Activated T-helper 2 cell treated with anti-CD3 and anti-CD28 coated beads, Interferon-gamma antibody, Interleukin-2, Interleukin-4, amounts not matched to agents 10 μg/mL and 5 μg/mL and 100 μg/mL, durations not matched to agents 14 hours and 24 hours and 36 hours (primary cell): ENCODE measurements around the gene VPS41. TPM values are rescaled to one million over a fixed set of nuclear protein-coding genes. Genes with fewer than 3 reads are reported as not detected.

Experiments
- DNase-seq: peaks from one replicate; pipeline ENCODE4 v3.0.0; 2021; ENCODE audit warnings: low spot score
- H3K27ac Mint-ChIP-seq: one replicate; pipeline ENCODE4 v1.8.0; 2021; ENCODE audit warnings: mixed read lengths
- H3K27me3 Mint-ChIP-seq: one replicate; pipeline ENCODE4 v1.8.0; 2021; ENCODE audit warnings: low read depth, mixed read lengths
- H3K36me3 Mint-ChIP-seq: one replicate; pipeline ENCODE4 v1.8.0; 2021; ENCODE audit warnings: low read depth, mixed read lengths
- H3K4me1 Mint-ChIP-seq: one replicate; pipeline ENCODE4 v1.8.0; 2021; ENCODE audit warnings: low read depth, mixed read lengths
- H3K4me3 Mint-ChIP-seq: one replicate; pipeline ENCODE4 v1.8.0; 2021; ENCODE audit warnings: low read depth, mild to moderate bottlenecking, moderate library complexity, mixed read lengths
- H3K9me3 Mint-ChIP-seq: one replicate; pipeline ENCODE4 v1.8.0; 2021; ENCODE audit warnings: mixed read lengths
- intact Hi-C: fragments of 100-400 bp; cut with micrococcal nuclease; formaldehyde crosslinking; loops from one replicate; pipeline ENCODE4 v1.15.1; 2023
- total RNA-seq: library from RNA; stranded (reverse); gene quantifications from 2 replicates; pipeline ENCODE4 v1.2.3, GENCODE V29; 2022

VPS41 gene
- total RNA-seq, 1 donor from 2014 or later: 59.9 TPM

DNA sequence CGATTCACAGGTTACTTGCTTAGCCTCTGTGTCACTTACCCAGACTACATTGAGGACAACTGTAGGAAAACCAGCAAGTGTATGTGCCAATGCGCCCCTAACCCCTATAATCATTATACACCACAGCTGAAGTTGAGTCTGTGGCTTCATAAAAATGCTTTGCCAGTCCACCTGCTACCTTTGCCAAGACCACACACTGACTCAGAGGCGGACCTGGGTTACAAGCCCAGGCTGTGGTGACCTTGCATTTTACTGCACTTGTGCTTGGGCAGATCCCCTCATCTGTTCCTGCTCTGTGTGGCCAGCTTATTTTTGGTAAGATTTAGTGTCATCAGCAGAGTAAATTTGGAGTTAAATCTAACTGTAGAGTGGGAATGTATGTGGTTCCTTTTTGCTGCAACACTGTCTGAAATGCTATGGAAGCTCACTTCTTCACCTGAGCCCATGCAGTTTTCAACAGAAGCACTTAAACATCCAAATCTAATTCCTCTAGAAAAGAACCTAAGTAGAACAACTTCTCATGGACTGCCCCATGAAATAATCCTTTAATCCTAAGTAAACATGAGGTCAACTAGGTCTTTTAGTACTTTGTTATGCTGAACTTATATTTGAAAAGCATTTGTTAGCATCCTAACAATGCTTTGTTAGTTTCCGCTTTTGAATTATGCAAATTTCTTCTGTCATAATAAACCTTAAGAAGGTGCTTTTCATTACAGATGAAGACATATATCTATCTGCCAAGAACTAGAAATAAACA is 181.6 kb downstream of the VPS41 start:
- intact Hi-C loops: no loop called here
- Mint-ChIP-seq H3K27me3 (no peaks in the 10 kb centered on the region), H3K9me3 (no peaks in the 10 kb centered on the region), H3K4me1 (peaks cover 4% of the 10 kb centered on the region), H3K36me3 (peaks cover 2% of the 10 kb centered on the region), H3K4me3 (no peak overlapping the region), H3K27ac (no peak overlapping the region)
- no peak for DNase-seq

DNA sequence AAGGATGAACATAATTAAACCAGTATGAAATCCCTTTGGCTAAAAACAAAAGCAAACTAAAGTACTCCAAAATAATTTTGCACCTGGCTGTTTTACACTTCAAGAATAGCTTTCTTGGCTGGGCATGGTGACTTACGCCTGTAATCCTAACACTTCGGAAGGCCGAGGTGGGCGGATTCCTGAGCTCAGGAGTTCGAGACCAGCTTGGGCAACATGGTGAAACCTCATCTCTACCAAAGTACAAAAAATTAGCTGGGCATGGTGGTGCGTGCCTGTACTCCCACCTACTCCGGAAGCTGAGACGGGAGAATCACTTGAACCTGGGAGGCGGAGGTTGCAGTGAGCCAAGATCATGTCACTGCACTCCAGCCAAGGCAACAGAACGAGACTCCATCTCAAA is 185.7 kb downstream of the VPS41 start:
- Mint-ChIP-seq H3K4me3 (no peak overlapping the region), H3K9me3 (no peaks in the 10 kb centered on the region), H3K27me3 (no peaks in the 10 kb centered on the region), H3K4me1 (no peaks in the 10 kb centered on the region), H3K27ac (no peak overlapping the region), H3K36me3 (peaks cover 7% of the 10 kb centered on the region)
- intact Hi-C loops: no loop called here
- no peak for DNase-seq

DNA sequence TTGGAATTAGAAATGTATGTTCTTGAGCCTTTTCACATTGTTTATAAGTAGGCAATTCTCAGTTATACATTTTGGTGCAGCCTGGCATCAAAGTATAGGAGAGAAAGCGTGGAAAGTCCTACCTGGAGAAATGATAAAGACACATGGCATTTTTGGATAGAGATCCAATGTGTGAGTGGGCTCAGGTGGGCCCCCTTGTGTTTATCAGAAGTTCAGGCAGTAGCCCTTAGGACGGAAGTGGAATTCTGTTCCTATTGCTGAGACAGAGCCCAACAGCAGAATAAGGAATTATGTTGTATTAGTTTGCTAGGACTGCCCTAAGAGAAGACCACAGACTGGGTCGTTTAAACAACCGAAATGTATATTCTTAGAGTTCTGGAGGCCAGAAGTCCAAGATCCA is 192.6 kb downstream of the VPS41 start:
- Mint-ChIP-seq H3K9me3 (peaks cover 4% of the 10 kb centered on the region), H3K27me3 (no peaks in the 10 kb centered on the region), H3K36me3 (peaks cover 5% of the 10 kb centered on the region), H3K4me3 (no peak overlapping the region), H3K27ac (no peak overlapping the region), H3K4me1 (no peaks in the 10 kb centered on the region)
- no peak for DNase-seq
- intact Hi-C loops: no loop called here

DNA sequence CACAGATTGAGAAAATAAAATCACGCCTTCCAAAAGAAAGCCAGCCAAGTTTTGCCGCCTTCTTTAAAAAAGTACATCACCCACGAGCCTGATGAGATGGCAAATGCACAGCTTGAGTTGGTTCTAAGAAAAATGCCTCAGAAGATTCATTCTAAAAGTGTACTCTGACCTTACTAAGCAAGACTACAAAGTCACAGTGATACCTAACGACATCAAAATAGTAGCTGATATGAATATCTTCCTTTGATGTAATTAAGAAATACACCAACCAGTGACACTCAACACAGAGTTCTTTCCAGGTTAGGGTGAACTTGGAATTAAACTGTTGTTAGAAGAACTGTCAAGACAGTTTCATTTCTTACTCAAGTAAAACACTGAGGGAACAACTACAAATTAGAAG is 199.9 kb downstream of the VPS41 start:
- intact Hi-C loops: no loop called here

DNA sequence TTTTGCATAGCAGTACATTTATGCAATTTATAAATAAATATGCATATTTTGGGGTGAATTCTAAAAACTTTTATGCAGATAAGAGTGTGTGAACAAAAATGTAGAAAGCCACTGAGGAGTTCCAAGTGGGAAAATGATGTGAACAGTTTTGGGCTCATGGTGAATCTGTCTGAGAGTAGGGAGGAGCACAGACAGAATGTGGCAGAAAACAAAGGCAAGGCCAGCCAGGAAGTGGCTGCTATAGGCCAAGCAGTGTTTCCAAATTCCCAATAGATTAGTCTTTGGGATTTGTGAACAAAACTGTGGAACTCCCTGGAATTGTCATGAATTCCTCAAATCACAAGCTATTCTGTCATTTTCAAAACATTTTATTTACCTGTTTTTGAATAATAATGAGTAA is 204.2 kb downstream of the VPS41 start:
- H3K27ac Mint-ChIP-seq: no peak overlapping the region
- DNase-seq: no peak
- no peaks in the 10 kb centered on the region for H3K9me3 Mint-ChIP-seq
- peaks cover 4% of the 10 kb centered on the region for H3K27me3 Mint-ChIP-seq
- H3K36me3 Mint-ChIP-seq: no peaks in the 10 kb centered on the region
- intact Hi-C loops: no loop called here
- H3K4me3 Mint-ChIP-seq: no peak overlapping the region
- H3K4me1 Mint-ChIP-seq: peaks cover 1% of the 10 kb centered on the region

More for the DNA sequence above, 199.9 kb downstream of the VPS41 start:
- DNase-seq: no peak
- Mint-ChIP-seq H3K9me3 (no peaks in the 10 kb centered on the region), H3K27me3 (peaks cover 4% of the 10 kb centered on the region), H3K27ac (no peak overlapping the region), H3K4me3 (no peak overlapping the region), H3K36me3 (no peaks in the 10 kb centered on the region), H3K4me1 (peaks cover 1% of the 10 kb centered on the region)

DNA sequence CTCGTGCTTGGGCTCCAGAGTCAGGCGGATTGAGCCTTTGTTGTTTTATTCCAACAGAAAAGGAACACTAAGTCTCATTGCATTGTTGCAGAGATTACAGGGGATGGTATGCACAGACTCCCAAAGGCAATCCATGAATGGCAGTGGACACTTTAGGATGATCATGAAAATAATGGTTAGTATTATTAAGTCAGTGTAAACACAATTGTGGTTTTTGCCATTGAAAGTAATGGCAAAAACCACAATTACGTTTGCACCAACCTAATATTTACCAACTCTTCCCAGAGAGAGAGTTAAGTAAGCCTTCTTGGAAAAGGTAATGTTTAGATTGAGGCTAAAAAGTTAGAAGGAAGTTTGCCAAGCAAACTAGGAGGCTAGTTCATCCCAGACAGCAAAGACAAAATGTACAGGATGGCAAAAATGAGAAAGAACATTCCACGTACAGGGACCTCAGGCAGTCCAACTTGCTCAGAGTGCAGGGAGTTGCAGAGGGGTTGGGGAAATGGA is 204.9 kb downstream of the VPS41 start:
- H3K36me3 Mint-ChIP-seq: no peaks in the 10 kb centered on the region
- no peak for DNase-seq
- no peak overlapping the region for H3K27ac Mint-ChIP-seq
- H3K4me3 Mint-ChIP-seq: no peak overlapping the region
- intact Hi-C loops: no loop called here
- H3K9me3 Mint-ChIP-seq: no peaks in the 10 kb centered on the region
- H3K4me1 Mint-ChIP-seq: peaks cover 1% of the 10 kb centered on the region
- peaks cover 4% of the 10 kb centered on the region for H3K27me3 Mint-ChIP-seq

DNA sequence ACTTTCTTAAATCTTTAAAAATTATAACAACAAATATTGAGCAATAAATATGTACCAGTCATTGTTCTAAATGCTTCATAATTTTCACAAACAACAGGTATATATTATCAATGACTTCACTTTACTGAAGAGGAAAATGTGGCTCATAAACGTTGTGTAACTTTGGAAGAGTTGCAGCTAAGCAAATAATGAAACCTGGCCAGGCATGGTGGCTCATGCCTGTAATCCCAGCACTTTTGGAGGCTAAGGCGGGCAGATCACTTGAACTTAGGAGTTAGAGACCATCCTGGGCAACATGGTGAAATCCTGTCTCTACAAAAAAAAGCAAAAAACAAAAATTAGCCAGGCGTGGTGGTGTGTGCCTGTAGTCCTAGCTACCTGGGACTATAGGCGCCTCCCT is 205.9 kb downstream of the VPS41 start:
- intact Hi-C loops: no loop called here
- Mint-ChIP-seq H3K27me3 (peaks cover 4% of the 10 kb centered on the region), H3K36me3 (no peaks in the 10 kb centered on the region), H3K4me3 (no peak overlapping the region), H3K9me3 (no peaks in the 10 kb centered on the region), H3K27ac (no peak overlapping the region), H3K4me1 (no peaks in the 10 kb centered on the region)
- DNase-seq: no peak

DNA sequence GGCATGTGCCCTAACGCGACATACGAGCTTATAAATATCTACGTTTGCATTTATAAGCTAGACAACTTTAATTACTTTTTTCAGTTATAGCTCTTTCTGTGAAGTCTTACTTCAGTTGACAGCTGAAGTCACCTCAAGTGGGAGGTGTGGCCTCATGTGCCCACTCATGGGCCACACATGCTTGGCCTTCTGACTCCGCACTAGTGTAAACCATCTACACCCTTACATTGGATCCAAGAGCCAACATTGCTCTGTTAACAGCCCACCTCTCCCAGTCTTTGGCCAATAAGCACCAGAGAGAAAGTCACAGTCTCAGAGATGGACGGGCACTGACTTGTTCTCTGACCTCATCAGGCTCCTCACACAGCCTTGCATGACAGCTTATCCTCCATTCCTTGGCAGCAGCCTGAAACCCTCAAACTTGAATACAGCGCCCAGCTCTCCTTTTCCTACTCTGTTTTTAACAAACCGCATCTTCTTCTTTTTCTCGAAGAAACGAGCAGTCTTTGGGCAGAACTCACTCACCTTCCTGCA is 206.9 kb downstream of the VPS41 start:
- H3K9me3 Mint-ChIP-seq: no peaks in the 10 kb centered on the region
- H3K27ac Mint-ChIP-seq: no peak overlapping the region
- H3K36me3 Mint-ChIP-seq: no peaks in the 10 kb centered on the region
- no peaks in the 10 kb centered on the region for H3K4me1 Mint-ChIP-seq
- H3K27me3 Mint-ChIP-seq: peaks cover 4% of the 10 kb centered on the region
- H3K4me3 Mint-ChIP-seq: no peak overlapping the region
- no peak for DNase-seq
- intact Hi-C loops: no loop called here

DNA sequence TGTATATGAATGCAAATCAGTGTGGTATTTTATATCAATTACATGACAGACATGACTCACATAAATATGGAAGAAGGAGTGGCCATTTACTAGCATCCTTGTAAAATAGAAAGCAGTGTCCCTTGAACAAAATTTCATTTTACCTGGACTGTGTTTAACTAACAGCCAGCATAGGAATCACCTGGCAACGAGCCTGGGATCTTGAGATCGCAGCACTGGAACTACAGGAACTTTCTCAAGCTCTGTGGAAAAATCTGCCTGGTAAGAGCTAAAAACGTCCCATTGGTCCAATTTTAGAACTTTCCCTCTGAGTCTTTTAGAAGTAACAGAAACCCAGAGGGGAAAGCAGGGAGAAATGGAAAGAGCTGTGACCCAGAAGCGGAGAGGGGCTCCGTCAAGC is 208.9 kb downstream of the VPS41 start:
- Mint-ChIP-seq H3K27me3 (no peaks in the 10 kb centered on the region), H3K36me3 (no peaks in the 10 kb centered on the region), H3K9me3 (no peaks in the 10 kb centered on the region), H3K4me3 (no peak overlapping the region), H3K4me1 (no peaks in the 10 kb centered on the region), H3K27ac (no peak overlapping the region)
- DNase-seq: no peak
- intact Hi-C loops: no loop called here

DNA sequence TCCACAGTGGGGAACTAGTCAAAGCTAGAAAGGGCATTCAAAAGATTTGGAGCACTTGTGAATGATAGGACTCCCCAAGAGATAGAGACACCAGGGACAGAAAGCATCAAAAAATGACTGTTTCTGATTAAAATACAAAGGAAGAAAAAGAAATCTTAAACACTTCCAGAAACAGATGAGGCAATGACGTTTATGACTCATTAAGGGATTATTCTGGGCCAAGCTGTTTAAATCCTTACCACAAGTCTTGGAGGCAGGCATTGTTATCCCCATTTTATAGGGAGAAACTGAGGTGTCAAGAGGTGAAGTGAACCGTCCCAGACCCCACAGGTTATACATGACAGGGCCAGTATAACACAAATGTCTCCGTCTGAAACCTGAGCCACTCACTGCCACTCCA is 209.5 kb downstream of the VPS41 start:
- no peak for DNase-seq
- no peak overlapping the region for H3K27ac Mint-ChIP-seq
- H3K4me3 Mint-ChIP-seq: no peak overlapping the region
- H3K27me3 Mint-ChIP-seq: no peaks in the 10 kb centered on the region
- H3K4me1 Mint-ChIP-seq: no peaks in the 10 kb centered on the region
- H3K9me3 Mint-ChIP-seq: no peaks in the 10 kb centered on the region
- intact Hi-C loops: no loop called here
- no peaks in the 10 kb centered on the region for H3K36me3 Mint-ChIP-seq

DNA sequence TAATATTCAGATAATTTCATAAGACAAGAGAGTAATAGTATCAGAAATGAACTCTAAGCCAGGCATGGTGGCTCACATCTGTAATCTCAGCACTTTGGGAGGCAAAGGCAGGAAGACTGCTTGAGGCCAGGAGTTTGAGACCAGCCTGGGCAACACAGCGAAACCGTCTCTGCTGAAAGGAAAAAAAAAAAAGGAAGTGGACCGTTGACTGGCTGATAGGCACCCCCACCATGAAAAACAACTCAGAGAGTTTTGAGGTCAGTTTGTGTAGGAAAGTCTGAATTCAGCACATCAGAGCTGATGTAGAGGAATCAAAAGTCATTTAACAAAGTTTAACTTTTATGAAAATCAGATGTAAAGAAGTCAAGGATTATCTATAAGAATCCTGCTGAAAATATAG is 214.7 kb downstream of the VPS41 start:
- Mint-ChIP-seq H3K4me3 (no peak overlapping the region), H3K9me3 (no peaks in the 10 kb centered on the region), H3K4me1 (no peaks in the 10 kb centered on the region), H3K27me3 (no peaks in the 10 kb centered on the region), H3K27ac (no peak overlapping the region), H3K36me3 (no peaks in the 10 kb centered on the region)
- DNase-seq: no peak
- intact Hi-C loops: no loop called here

DNA sequence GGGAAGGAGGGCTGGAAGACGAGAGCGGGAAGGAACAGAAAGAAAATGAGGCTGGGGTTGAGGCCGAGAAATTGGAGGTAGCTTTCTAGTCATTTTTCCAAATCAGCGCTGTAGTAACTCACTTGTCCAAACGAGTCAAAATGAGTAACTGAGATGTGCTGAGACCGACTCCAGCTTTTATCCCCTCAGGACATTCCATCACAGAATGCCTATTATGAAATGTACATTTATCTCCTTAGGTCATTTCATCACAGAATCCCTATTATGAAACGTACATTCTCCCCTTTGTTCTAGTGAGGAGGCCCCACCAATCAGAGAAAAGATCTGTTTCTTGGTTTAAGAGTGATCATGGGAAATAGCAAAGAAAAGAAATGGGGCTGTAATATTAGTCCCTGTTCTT is 222.1 kb downstream of the VPS41 start:
- intact Hi-C loops: no loop called here
- Mint-ChIP-seq H3K27ac (no peak overlapping the region), H3K4me3 (no peak overlapping the region), H3K36me3 (no peaks in the 10 kb centered on the region), H3K4me1 (no peaks in the 10 kb centered on the region), H3K27me3 (peaks cover 3% of the 10 kb centered on the region), H3K9me3 (no peaks in the 10 kb centered on the region)
- DNase-seq: no peak

DNA sequence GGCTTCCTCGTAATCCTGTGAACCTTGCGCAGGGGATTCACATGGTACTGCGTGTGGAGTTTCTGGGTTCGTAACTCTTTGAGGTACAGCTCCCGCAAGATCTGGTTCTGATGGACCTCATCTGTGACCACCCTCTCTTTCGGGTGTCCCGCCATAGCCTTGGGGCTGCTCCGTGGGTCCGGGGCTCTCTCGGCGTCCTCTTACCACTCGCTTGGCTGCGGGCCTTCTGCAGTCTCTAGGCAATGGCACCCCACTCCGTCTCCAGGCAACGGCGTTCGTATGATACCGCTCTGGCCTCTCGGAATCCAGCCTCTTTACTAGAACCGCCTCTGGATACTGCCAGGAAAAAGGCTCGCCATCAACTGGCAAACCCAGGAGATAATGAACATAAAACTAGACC is 223.1 kb downstream of the VPS41 start:
- H3K4me1 Mint-ChIP-seq: no peaks in the 10 kb centered on the region
- no peaks in the 10 kb centered on the region for H3K9me3 Mint-ChIP-seq
- H3K27ac Mint-ChIP-seq: no peak overlapping the region
- peaks cover 7% of the 10 kb centered on the region for H3K27me3 Mint-ChIP-seq
- intact Hi-C loops: no loop called here
- H3K36me3 Mint-ChIP-seq: no peaks in the 10 kb centered on the region
- no peak overlapping the region for H3K4me3 Mint-ChIP-seq
- DNase-seq: no peak
